K562 (cell line): Measurements from ENCODE around the gene KRTCAP2. TPM values are rescaled to one million over a fixed set of nuclear protein-coding genes. Genes with fewer than 3 reads are reported as not detected.

Source experiments
- DACH1 ChIP-seq: fragments of 450-650 bp; IDR thresholded peaks from 2 replicates; pipeline ENCODE4 v1.6.1; 2018; ENCODE audit not compliant: partially characterized antibody
- EGR1 ChIP-seq: fragments of 450-650 bp; conservative IDR thresholded peaks from 2 replicates; pipeline ENCODE4 v1.6.1; 2017; ENCODE audit warnings: mild to moderate bottlenecking
- KDM2B ChIP-seq: fragments of 250-450 bp; sonication (Bioruptor Pico); IDR thresholded peaks from 2 replicates; pipeline ENCODE4 v1.8.0; 2021; ENCODE audit warnings: mild to moderate bottlenecking, moderate library complexity
- L3MBTL2 ChIP-seq: fragments of 450-650 bp; IDR thresholded peaks from 2 replicates; pipeline ENCODE4 v1.6.1; 2016; ENCODE audit warnings: mild to moderate bottlenecking, moderate library complexity
- LARP7 ChIP-seq: fragments of 450-650 bp; IDR thresholded peaks from 2 replicates; pipeline ENCODE4 v1.6.1; 2016
- NR2C2 ChIP-seq, 2 experiments: fragments of 200-800 bp in 1 of 2; sonication (Bioruptor generic) in 1 of 2; sonication (generic) in 1 of 2; formaldehyde crosslinking in 1 of 2; IDR thresholded peaks; 2 replicates each; pipeline versions ENCODE4 v1.6.1 to v1.8.0; 2016 to 2022; ENCODE audit warnings: mild to moderate bottlenecking in 1 of 2, missing compliant biosample characterization in 1 of 2, missing genetic modification characterization in 1 of 2, missing genetic modification reagents in 1 of 2
- polyA plus RNA-seq, 8 experiments: library from polyadenylated mRNA; depleted of rRNA in 4 of 8; stranded (reverse) in 5 of 8; unstranded in 3 of 8; fragments of >200 nt; fragmentation: Nextera tagmentation in 2 of 8; fragmentation: Illumina TruSeq in 1 of 8; extraction: Ambion mirVana in 2 of 8; extraction: Trizol in 1 of 8; gene quantifications; 2 replicates each; pipeline versions ENCODE4 v1.2.1 to v1.2.3, GENCODE V29; 2011 to 2014; ENCODE audit warnings: inconsistent platforms in 1 of 8, missing spikeins in 1 of 8
- total RNA-seq, 7 experiments: library from RNA; depleted of rRNA in 6 of 7; stranded (reverse); fragments of >200 nt in 6 of 7; fragmentation: Illumina TruSeq in 2 of 7; extraction: Trizol in 2 of 7; gene quantifications; 2 replicates each; pipeline versions ENCODE4 v1.2.1 to v1.2.3, GENCODE V29; 2011 to 2021; ENCODE audit warnings: low replicate concordance in 1 of 7
- TF ChIP-seq, protein P1 (sequence below): fragments of 450-650 bp; formaldehyde crosslinking; IDR thresholded peaks from 2 replicates; pipeline ENCODE4 v1.4.0; 2020; ENCODE audit warnings: mild to moderate bottlenecking, moderate library complexity
- TF ChIP-seq, protein P2 (sequence below): fragments of 250-450 bp; sonication (Bioruptor Pico); IDR thresholded peaks from 2 replicates; pipeline ENCODE4 v1.9.0; 2021; ENCODE audit warnings: mild to moderate bottlenecking, inconsistent platforms
- TF ChIP-seq, protein P3 (sequence below): fragments of 450-650 bp; IDR thresholded peaks from 2 replicates; pipeline ENCODE4 v1.6.1; 2016; ENCODE audit warnings: low read depth

Gene KRTCAP2
- total and polyA plus RNA-seq, 9 of the 15 experiments (the other 6 are each of a cell fraction or from before 2014, with no cell fraction given): 126 to 436 (median 244) TPM

DNA sequence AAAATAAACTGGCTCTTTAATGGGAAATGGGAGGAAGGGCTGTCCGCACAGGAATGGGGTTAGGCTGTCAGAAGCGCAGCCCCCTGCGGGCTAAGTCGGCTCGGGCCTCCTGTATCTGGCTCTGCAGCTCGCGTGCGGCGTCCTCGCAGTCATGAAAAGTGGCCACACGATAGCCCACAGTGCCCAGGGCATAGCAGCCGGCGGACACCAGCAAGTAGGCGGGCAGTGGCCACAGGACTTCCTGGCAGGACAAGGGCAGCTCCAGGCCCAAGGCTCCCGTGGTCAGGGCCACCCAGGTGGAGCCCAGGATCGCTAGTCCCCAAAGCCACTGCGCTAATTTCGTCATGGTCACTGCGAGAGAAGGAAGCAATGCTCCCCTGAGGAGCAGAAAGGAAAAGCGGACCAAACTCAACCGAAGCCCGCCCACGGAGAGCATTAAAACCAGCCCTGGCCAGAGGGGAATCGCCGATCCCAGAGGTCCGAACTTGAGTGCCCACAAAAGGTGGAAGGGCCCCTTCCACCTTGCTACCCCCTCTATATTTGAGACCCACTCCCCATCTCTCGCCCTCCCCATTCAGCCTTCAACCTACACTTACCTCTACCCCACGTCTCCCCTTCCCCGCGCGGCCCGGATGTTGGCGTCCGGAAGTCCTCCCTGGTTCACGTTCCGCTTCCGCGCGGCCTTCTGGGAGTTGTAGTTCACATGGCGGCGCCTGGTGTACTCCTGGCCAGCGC lies 33.0 kb downstream of the KRTCAP2 start, which contains the start of gene DPM3 (continued):
- TF ChIP-seq, protein P1, sequence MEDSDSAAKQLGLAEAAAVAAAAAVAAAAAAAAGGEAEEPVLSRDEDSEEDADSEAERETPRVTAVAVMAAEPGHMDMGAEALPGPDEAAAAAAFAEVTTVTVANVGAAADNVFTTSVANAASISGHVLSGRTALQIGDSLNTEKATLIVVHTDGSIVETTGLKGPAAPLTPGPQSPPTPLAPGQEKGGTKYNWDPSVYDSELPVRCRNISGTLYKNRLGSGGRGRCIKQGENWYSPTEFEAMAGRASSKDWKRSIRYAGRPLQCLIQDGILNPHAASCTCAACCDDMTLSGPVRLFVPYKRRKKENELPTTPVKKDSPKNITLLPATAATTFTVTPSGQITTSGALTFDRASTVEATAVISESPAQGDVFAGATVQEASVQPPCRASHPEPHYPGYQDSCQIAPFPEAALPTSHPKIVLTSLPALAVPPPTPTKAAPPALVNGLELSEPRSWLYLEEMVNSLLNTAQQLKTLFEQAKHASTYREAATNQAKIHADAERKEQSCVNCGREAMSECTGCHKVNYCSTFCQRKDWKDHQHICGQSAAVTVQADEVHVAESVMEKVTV (CRISPR knock-in tag): no peak
- TF ChIP-seq LARP7: peak; percentile 15; the same call in 1 of the 2 replicates
- TF ChIP-seq NR2C2 (CRISPR knock-in tag; IDR thresholded peaks at IDR 0.05): peak; percentile 74
- TF ChIP-seq NR2C2 (tag; IDR thresholded peaks at IDR 0.05): peak; percentile 92
- TF ChIP-seq EGR1: peak; percentile 84
- TF ChIP-seq, protein P2, sequence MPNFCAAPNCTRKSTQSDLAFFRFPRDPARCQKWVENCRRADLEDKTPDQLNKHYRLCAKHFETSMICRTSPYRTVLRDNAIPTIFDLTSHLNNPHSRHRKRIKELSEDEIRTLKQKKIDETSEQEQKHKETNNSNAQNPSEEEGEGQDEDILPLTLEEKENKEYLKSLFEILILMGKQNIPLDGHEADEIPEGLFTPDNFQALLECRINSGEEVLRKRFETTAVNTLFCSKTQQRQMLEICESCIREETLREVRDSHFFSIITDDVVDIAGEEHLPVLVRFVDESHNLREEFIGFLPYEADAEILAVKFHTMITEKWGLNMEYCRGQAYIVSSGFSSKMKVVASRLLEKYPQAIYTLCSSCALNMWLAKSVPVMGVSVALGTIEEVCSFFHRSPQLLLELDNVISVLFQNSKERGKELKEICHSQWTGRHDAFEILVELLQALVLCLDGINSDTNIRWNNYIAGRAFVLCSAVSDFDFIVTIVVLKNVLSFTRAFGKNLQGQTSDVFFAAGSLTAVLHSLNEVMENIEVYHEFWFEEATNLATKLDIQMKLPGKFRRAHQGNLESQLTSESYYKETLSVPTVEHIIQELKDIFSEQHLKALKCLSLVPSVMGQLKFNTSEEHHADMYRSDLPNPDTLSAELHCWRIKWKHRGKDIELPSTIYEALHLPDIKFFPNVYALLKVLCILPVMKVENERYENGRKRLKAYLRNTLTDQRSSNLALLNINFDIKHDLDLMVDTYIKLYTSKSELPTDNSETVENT (CRISPR knock-in tag): peak; percentile 49; the same call in 1 of the 2 replicates
- no peak for TF ChIP-seq DACH1
- TF ChIP-seq L3MBTL2: peak; percentile 58
- TF ChIP-seq, protein P3, sequence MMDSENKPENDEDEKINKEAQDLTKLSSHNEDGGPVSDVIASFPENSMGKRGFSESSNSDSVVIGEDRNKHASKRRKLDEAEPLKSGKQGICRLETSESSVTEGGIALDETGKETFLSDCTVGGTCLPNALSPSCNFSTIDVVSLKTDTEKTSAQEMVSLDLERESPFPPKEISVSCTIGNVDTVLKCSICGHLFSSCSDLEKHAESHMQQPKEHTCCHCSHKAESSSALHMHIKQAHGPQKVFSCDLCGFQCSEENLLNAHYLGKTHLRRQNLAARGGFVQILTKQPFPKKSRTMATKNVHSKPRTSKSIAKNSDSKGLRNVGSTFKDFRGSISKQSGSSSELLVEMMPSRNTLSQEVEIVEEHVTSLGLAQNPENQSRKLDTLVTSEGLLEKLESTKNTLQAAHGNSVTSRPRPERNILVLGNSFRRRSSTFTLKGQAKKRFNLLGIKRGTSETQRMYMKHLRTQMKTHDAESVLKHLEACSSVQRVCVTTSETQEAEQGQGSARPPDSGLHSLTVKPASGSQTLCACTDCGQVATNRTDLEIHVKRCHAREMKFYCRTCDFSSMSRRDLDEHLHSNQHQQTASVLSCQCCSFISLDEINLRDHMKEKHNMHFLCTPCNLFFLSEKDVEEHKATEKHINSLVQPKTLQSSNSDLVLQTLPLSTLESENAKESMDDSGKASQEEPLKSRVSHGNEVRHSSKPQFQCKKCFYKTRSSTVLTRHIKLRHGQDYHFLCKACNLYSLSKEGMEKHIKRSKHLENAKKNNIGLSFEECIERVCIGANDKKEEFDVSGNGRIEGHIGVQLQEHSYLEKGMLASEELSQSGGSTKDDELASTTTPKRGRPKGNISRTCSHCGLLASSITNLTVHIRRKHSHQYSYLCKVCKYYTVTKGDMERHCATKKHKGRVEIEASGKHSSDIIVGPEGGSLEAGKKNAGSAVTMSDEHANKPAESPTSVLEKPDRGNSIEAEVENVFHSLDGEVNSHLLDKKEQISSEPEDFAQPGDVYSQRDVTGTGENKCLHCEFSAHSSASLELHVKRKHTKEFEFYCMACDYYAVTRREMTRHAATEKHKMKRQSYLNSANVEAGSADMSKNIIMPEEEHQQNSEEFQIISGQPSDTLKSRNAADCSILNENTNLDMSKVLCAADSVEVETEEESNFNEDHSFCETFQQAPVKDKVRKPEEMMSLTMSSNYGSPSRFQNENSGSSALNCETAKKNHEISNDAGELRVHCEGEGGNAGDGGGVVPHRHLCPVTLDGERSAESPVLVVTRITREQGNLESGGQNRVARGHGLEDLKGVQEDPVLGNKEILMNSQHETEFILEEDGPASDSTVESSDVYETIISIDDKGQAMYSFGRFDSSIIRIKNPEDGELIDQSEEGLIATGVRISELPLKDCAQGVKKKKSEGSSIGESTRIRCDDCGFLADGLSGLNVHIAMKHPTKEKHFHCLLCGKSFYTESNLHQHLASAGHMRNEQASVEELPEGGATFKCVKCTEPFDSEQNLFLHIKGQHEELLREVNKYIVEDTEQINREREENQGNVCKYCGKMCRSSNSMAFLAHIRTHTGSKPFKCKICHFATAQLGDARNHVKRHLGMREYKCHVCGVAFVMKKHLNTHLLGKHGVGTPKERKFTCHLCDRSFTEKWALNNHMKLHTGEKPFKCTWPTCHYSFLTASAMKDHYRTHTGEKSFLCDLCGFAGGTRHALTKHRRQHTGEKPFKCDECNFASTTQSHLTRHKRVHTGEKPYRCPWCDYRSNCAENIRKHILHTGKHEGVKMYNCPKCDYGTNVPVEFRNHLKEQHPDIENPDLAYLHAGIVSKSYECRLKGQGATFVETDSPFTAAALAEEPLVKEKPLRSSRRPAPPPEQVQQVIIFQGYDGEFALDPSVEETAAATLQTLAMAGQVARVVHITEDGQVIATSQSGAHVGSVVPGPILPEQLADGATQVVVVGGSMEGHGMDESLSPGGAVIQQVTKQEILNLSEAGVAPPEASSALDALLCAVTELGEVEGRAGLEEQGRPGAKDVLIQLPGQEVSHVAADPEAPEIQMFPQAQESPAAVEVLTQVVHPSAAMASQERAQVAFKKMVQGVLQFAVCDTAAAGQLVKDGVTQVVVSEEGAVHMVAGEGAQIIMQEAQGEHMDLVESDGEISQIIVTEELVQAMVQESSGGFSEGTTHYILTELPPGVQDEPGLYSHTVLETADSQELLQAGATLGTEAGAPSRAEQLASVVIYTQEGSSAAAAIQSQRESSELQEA: peak; percentile 39; the same call in 1 of the 2 replicates
- TF ChIP-seq KDM2B: 0 out of 2 replicates have a peak, but pooled peaks have one; percentile 2
